Measurements from ENCODE around the gene ZSWIM5. TPM values are rescaled to one million over a fixed set of nuclear protein-coding genes. Genes with fewer than 3 reads are reported as not detected.

The ZSWIM5 gene
- polyA plus RNA-seq, 1 donor (not counting 4 experiments of a cell fraction or from before 2014, with no cell fraction given), result 0.03 TPM

- no peak overlapping the region for H3K9ac ChIP-seq (ENCODE audit: control insufficient read depth, extremely low read depth, insufficient read depth, low read length)
- no peak overlapping the region for H3K4me3 ChIP-seq (ENCODE audit: control insufficient read depth in 2 of 3, extremely low read depth in 1 of 3, insufficient read depth in 2 of 3, low read depth in 1 of 3, low read length in 3 of 3)
- no peak overlapping the region for H2AFZ ChIP-seq (ENCODE audit: control insufficient read depth, low read length)
- TF ChIP-seq CTCF (optimal IDR thresholded peaks at IDR 0.05 in 1 of 3, IDR thresholded peaks at IDR 0.05 in 1 of 3, conservative IDR thresholded peaks at IDR 0.05 in 1 of 3; ENCODE audit: extremely low read depth in 1 of 3, insufficient read depth in 2 of 3, low read length in 3 of 3), result no peak
- TF ChIP-seq EZH2 (IDR thresholded peaks at IDR 0.05; ENCODE audit: low read length), result no peak
- no peak overlapping the region for H3K4me2 ChIP-seq (ENCODE audit: control insufficient read depth, extremely low read depth, insufficient read depth, low read depth, low read length)
- no peaks in the 10 kb centered on the region for H4K20me1 ChIP-seq (ENCODE audit: control insufficient read depth, extremely low read depth, insufficient read depth, low read length)
- no peak overlapping the region for H3K27ac ChIP-seq (ENCODE audit: control insufficient read depth, insufficient read depth, low read length)
- H3K4me1 ChIP-seq (ENCODE audit: control insufficient read depth, extremely low read depth, insufficient read depth, low read length), result no peaks in the 10 kb centered on the region
- H3K36me3 ChIP-seq (ENCODE audit: control insufficient read depth in 2 of 2, extremely low read depth in 1 of 2, insufficient read depth in 2 of 2, low read length in 2 of 2), result no peaks in the 10 kb centered on the region
- FAIRE-seq (no peak), DNase-seq (ENCODE audit: low read depth, low spot score) (no peak)
- no peaks in the 10 kb centered on the region for H3K9me1 ChIP-seq (ENCODE audit: control insufficient read depth, extremely low read depth, insufficient read depth, low read length)
- dilution Hi-C loops (cut with MboI; ENCODE audit: extremely low pct_ligation_motif_present, low sequenced_read_pairs), result no loop called here
- H3K79me2 ChIP-seq (ENCODE audit: control insufficient read depth, insufficient read depth, low read length), result no peaks in the 10 kb centered on the region
- H3K9me3 ChIP-seq (ENCODE audit: control insufficient read depth, low read depth, low read length), result no peaks in the 10 kb centered on the region
- H3K27me3 ChIP-seq (ENCODE audit: control insufficient read depth, extremely low read depth, insufficient read depth, low read length), result peaks cover 15% of the 10 kb centered on the region
Measured at GRCh38 chr1:45200906-45201500, 5.4 kb downstream of the ZSWIM5 start.

GRCh38 chr1:45200435-45200834 lies 6.0 kb downstream of the ZSWIM5 start:
- no peaks in the 10 kb centered on the region for H3K9me1 ChIP-seq (ENCODE audit: control insufficient read depth, extremely low read depth, insufficient read depth, low read length)
- H3K27me3 ChIP-seq (ENCODE audit: control insufficient read depth, extremely low read depth, insufficient read depth, low read length), result peaks cover 11% of the 10 kb centered on the region
- no peak overlapping the region for H3K4me2 ChIP-seq (ENCODE audit: control insufficient read depth, extremely low read depth, insufficient read depth, low read depth, low read length)
- no peak overlapping the region for H3K9ac ChIP-seq (ENCODE audit: control insufficient read depth, extremely low read depth, insufficient read depth, low read length)
- no peak overlapping the region for H3K4me3 ChIP-seq (ENCODE audit: control insufficient read depth in 2 of 3, extremely low read depth in 1 of 3, insufficient read depth in 2 of 3, low read depth in 1 of 3, low read length in 3 of 3)
- no peaks in the 10 kb centered on the region for H3K79me2 ChIP-seq (ENCODE audit: control insufficient read depth, insufficient read depth, low read length)
- dilution Hi-C loops (cut with MboI; ENCODE audit: extremely low pct_ligation_motif_present, low sequenced_read_pairs), result no loop called here
- TF ChIP-seq CTCF (optimal IDR thresholded peaks at IDR 0.05 in 1 of 3, IDR thresholded peaks at IDR 0.05 in 1 of 3, conservative IDR thresholded peaks at IDR 0.05 in 1 of 3; ENCODE audit: extremely low read depth in 1 of 3, insufficient read depth in 2 of 3, low read length in 3 of 3) (no peak), EZH2 (IDR thresholded peaks at IDR 0.05; ENCODE audit: low read length) (no peak)
- FAIRE-seq (no peak), DNase-seq (ENCODE audit: low read depth, low spot score) (no peak)
- H3K27ac ChIP-seq (ENCODE audit: control insufficient read depth, insufficient read depth, low read length), result no peak overlapping the region
- no peaks in the 10 kb centered on the region for H3K4me1 ChIP-seq (ENCODE audit: control insufficient read depth, extremely low read depth, insufficient read depth, low read length)
- H3K36me3 ChIP-seq (ENCODE audit: control insufficient read depth in 2 of 2, extremely low read depth in 1 of 2, insufficient read depth in 2 of 2, low read length in 2 of 2), result no peaks in the 10 kb centered on the region
- no peak overlapping the region for H2AFZ ChIP-seq (ENCODE audit: control insufficient read depth, low read length)
- H3K9me3 ChIP-seq (ENCODE audit: control insufficient read depth, low read depth, low read length), result no peaks in the 10 kb centered on the region
- no peaks in the 10 kb centered on the region for H4K20me1 ChIP-seq (ENCODE audit: control insufficient read depth, extremely low read depth, insufficient read depth, low read length)

Measured in keratinocyte (primary cell).